ENCODE measurements around the gene HEXB.

The HEXB gene

DNA sequence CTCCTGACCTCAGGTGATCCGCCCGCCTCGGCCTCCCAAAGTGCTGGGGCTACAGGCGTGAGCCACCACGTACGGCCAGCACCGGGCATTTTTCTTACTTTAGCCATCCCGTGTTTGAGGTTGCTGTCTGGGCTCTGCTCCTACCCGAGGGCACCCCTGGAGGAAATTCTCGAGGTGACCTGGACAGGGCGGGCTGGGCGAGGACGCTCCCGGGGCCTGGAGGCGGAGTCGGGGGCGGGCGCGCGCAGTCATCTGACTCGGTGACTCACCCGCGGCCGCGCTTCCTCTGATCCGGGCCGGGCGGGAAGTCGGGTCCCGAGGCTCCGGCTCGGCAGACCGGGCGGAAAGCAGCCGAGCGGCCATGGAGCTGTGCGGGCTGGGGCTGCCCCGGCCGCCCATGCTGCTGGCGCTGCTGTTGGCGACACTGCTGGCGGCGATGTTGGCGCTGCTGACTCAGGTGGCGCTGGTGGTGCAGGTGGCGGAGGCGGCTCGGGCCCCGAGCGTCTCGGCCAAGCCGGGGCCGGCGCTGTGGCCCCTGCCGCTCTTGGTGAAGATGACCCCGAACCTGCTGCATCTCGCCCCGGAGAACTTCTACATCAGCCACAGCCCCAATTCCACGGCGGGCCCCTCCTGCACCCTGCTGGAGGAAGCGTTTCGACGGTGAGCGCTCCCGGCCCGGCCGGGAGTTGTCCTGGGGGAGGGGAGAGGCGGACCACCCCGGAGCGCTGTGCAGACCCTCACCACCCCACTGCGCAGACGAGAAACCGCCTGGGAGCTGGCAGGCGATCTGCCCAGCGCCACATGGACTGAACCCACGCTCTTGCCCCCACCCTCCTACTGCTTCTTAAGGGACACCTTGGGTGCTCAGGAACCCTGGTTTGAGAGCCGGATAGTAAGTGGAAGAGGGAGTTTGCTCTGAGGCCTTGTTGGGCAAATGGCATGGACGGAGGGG lies at the start of gene HEXB:
Gene HEXB (plus strand): TSS at position 334 of the 952 bp plus-strand sequence. CDS start 28 bp downstream, at position 362.
- DNase-seq (ENCODE audit: extremely low read depth, low read depth), result peak; percentile 42
- no peak for TF ChIP-seq CTCF (IDR thresholded peaks at IDR 0.05; ENCODE audit: low read depth, low read length)

GRCh38 chr5:74636149-74636548 lies 48.9 kb upstream of the HEXB start:
- TF ChIP-seq CTCF (IDR thresholded peaks at IDR 0.05; ENCODE audit: low read depth, low read length), result no peak
- DNase-seq (ENCODE audit: extremely low read depth, low read depth), result no peak

- DNase-seq (ENCODE audit: extremely low read depth, low read depth), result no peak
- TF ChIP-seq CTCF (IDR thresholded peaks at IDR 0.05; ENCODE audit: low read depth, low read length), result no peak
Observed at GRCh38 chr5:74636552-74636951, 48.5 kb upstream of the HEXB start.

GRCh38 chr5:74638544-74638969 lies 46.5 kb upstream of the HEXB start:
- DNase-seq (ENCODE audit: extremely low read depth, low read depth), result no peak
- TF ChIP-seq CTCF (IDR thresholded peaks at IDR 0.05; ENCODE audit: low read depth, low read length), result no peak

DNA sequence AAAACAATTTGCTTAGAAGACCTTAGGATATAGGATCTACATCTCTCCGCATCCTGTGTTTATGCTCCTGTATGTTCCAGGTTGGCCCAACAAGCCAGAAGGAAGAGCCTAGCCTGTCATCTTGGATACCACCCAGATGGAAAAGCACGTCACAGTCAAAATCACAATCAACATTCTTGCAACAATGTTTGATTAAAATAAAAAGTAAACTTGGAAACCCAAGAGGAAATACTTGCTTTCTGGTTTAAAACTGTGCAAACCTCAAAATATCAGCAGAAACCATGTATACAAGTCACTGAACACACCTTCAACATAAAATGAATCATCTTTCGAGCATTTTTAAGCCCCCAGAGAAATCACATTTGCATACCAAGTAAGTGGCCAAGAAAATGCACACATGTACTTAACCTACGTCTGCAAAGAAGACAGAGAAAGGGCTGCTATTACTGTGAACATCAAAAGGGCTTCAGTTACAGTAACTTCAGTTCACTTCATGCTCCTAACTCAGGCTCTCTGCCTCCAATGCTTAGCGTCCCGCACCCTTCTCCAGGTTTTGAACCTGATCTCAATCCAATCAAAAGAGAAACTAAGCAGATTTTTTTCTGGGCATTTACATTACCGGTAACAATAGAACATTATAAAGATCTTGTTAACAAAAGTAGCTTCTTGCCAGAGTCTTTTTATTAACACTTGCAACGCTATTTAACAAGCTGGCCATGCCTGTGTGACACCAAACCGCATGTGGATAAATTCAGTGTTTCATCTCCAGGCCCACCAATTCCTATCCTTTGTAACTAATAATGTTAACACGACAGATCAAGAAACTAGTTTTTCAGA lies 45.8 kb upstream of the HEXB start:
- no peak for TF ChIP-seq CTCF (IDR thresholded peaks at IDR 0.05; ENCODE audit: low read depth, low read length)
- DNase-seq (ENCODE audit: extremely low read depth, low read depth), result no peak

DNA sequence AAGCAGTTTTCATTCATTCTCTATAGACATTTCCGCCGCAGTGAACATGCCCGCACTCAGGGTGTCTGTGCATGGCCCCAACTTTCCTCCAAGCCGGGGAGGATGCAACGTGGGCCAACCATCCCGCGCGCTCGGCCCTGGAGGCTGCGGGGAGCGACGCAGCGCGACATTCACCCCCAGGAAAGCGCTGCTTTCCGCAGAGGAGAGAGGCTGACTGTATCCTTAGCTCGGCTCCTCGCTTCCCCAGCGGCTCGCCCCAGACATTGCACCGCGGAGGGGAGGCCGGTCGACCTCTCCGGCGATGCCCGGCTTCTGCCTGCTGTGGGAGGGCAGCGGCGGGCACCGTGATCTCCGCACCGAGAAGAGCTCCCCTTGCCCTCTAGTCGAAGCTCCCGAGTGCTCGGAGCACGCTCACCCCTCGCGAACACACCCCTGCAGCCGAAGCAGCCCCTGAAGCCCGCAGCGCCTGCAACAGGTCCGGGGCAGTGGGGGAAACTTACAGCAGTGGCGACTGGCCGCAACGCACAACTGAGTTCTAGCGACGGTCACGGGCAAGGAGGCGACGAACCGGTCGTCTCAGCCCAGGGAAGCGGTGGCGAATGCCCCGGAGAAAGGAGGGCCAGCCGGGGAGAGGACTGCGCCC lies 45.1 kb upstream of the HEXB start:
- TF ChIP-seq CTCF (IDR thresholded peaks at IDR 0.05; ENCODE audit: low read depth, low read length), result peak; percentile 22
- DNase-seq (ENCODE audit: extremely low read depth, low read depth), result no peak

Measured in AG09319 (cell line).